Measurements from ENCODE around the gene NLE1.
"Not testable (repeated sequence)": the region's sequence is repeated elsewhere in the genome, so short reads cannot be mapped to it uniquely, and the experiment has no call there.

NLE1 gene

GRCh38 chr17:35141681-35142466 is at the start of gene NLE1:
NLE1 (minus strand) TSS chr17:35142303; CDS start chr17:35142275, 28 bp downstream.
- DNase-seq = peak; percentile 86 to 89

DNA sequence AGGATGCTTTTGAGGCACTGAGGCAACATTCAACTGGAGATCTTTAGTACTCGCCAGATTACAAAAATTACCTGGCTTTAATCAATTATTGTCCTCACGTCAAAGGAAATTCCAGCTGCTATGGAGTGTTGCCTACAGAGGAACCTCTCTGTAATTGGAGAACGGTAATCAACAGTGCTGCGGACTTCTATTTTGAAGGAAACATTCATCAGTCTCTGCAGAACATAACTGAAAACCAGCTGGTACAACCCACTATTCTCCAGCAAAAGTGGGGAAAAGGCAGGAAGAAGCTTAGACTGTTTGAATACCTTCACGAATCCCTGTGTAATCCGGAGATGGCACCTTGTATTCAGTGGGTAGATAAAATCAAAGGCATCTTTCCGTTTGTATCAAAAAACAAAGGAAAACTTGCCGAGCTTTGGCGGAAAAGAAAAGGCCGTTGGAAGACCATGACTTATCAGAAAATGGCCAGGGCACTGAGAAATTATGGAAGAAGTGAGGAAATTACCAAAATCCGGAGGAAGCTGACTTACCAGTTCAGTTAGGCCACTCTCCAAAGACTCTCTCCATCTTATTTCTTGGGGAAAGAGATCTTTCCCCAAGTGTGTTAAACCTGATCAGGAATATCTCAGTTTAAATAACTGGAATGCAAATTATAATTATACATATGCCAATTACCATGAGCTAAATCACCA is 49.0 kb upstream of the NLE1 start:
- no peak for DNase-seq

GRCh38 chr17:35189291-35189690 is 47.2 kb upstream of the NLE1 start:
- no peak for DNase-seq

GRCh38 chr17:35188111-35188510 is 46.0 kb upstream of the NLE1 start:
- no peak for DNase-seq

DNA sequence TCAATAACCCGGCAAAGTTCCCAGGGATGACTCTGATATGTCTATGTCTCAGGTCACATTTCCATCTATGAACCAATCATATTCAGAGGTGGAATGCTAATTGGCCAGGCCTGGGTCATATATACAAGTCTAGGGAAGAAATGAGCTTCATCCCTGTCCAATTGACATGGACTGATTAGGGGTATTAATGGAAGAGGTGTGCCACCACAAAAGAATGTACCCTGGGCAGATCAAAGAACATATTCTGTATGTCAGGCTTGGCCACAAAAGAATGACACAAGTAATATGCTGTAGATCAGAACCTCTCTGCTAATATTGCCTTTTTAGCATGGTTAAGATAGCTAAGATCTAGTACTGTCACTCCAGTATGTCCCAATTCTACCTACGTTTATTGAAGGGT is 45.4 kb upstream of the NLE1 start:
- DNase-seq = no peak

DNA sequence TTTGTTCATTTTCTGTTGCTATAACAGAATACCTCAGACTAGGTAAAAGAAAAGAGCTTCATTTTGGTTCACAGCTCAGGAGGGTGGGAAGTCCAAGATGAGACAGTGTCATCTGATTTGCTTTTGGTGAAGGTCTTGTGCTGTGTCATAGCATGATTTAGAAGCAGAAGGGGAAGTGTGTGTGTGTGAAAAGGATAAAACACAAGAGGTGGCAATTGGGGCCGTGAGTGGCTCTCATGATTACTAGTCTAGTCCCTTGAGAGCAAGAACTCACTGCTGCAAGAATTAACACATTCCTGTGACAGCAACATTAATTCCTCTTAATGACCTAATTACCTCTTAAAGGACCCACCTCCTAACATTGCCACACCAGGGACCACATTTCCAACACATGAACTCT is 43.7 kb upstream of the NLE1 start:
- DNase-seq = no peak

GRCh38 chr17:35184274-35184673 is 42.2 kb upstream of the NLE1 start:
- DNase-seq = no peak

DNA sequence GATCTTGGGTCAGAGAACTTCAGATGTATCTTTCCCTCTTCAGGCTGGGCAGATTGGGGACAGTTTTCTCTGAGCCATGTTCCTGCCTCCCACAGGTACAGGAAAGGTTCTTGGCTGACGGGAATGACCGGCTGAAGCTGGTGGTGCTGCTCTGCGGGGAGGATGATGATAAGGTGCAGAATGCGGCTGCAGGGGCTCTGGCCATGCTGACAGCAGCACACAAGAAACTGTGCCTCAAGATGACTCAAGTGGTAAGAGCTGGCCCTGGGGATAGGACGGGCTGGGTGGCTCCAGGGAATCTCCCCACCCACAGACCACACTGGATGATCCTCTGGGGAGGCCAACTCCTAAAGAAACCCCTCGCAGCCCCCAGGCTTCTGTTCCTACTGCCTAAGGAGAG is 41.2 kb upstream of the NLE1 start:
- no peak for DNase-seq

GRCh38 chr17:35179379-35179778 is 37.3 kb upstream of the NLE1 start:
- not testable (repeated sequence) for DNase-seq

- DNase-seq = no peak
Observed at GRCh38 chr17:35176897-35177296, 34.8 kb upstream of the NLE1 start.

DNA sequence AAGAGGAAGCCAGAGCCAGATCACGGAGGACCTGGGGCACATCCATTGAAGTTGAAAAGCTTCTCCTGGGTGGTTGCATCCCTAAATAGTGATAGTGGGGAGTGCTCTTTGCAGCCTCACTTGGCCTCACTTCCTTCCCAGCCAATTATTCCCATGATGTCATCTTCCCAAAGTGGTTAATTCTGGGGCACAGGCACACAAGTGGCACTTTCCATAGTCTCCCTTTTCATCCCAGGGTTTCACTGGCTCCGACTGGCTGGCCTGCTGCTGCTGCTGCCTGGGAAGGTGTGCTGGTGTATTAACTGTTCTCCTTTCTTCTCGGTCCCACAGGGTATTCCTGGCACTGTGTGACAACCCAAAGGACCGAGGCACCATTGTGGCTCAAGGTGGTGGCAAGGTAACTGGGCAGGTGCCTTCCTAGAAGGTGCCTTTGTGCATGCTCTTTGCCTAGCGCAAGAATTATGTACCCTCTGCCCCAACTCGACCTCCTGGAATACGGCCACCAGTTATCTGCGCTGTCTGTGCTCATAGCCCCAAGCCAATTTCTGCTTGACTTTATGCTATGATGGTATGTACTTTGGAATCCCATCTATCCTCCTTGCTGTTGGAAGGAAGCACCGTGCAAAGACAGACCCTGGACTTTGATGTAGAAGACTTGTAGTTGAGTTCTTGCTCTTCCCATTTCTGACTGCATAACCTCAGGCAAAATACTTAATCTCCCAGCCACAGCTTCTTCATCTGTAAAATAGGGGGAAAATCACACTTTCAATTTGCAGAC is 33.7 kb upstream of the NLE1 start:
- no peak for DNase-seq

DNA sequence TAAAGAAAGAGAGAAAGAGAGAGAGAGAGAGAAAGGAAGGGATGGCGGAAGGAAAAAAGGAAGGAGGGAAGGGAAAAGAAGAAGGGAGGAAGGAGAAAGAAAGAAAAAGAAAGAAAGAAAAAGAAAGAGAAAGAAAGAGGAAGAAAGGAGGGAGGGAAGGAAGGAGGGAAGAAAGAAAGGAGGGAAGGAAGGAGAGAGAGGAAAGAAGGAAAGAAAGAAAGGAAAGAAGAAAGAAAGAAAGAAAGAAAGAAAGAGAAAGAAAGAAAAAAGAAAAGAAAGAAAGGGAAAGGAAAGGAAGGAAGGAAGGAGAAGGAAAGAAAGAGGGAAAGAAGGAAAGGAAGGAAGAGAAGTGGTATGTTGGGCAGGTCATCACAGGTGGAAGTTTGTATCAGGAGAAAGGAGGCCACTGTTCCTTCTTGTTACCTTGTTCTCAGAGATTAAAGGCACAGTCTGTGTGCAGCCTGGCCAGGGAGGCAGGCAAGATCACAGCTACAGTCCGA is 32.8 kb upstream of the NLE1 start:
- DNase-seq = no peak

GRCh38 chr17:35172321-35172720 is 30.2 kb upstream of the NLE1 start:
- DNase-seq = not testable (repeated sequence)

- no peak for DNase-seq
Observed at GRCh38 chr17:35171834-35172233, 29.7 kb upstream of the NLE1 start.

DNA sequence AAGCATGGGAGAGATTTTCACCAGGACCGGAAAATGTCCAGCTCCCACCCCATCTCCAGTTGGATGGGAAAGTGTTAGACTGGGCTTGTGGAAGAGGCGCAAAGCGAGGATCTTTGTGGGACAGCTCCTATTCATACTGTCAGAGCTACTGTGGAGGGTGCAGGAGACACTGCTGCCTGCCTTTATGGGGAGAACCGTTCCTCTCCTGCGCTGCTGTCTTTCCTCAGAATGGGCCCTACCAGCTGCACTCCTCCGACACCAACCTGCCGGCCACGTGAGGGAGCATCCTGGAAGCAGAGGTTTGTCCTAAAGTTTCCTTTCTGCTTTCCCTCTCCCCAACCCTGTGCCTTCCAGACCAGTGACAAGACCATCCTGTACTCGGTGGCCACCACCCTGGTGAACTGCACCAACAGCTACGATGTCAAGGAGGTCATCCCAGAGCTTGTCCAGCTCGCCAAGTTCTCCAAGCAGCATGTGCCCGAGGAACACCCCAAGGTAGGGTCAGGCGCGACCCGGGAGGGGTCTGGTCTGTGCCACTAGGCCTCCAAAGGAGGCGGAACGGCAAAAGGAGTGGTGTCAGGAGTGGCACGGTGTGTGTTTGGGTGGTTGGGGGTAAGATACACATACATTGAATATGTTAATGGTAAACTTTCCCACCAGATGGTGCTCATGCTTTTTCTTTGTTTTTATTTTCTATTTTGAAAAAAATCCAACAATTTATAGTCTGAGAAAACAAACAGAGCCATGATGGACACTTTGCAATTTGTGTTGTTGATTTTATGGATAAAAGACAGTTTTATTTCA is 29.1 kb upstream of the NLE1 start:
- no peak for DNase-seq

DNA sequence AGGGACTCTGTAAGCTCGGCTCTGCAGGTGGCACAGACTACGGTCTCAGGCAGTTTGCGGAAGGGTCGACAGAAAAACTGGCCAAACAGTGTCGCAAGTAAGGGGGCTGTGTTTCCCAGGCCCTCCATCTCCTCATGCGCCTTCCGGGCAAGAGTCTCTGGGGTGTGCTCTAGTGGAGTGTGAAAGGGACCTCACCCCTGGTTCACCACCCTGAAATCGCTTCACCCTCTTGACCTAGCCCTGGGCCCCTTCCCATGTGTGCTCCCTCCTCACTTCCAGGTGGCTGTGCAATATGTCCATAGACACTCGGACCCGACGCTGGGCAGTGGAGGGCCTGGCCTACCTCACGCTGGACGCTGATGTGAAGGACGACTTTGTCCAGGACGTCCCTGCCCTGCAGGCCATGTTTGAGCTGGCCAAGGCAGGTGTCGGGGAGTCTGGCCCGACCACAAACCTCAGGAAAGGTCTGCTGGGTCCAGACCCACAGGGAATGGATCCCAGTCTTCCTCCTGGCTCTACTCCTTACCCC is 27.8 kb upstream of the NLE1 start:
- no peak for DNase-seq

GRCh38 chr17:35167666-35168065 is 25.6 kb upstream of the NLE1 start:
- DNase-seq = no peak

GRCh38 chr17:35167046-35167445 is 24.9 kb upstream of the NLE1 start:
- no peak for DNase-seq

DNA sequence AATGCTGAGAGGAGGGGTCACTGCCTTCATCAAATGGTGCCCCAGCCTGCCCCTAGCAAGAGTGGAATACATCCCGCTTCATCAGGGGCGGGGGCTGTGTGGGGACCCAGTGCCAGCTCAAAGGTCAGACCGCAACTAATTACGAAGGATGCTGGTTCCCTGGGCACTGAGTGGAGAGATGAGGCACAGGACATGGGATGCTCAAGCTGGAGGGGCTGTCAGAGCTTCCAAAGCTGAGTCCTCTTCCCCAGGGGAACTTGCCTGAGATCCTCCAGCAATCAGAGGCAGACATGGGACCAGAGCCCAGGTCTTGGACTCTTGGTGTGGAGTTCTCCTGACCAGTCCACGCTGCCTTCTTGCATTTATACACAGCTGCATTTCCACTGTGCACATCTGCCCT is 24.4 kb upstream of the NLE1 start:
- DNase-seq = no peak

DNA sequence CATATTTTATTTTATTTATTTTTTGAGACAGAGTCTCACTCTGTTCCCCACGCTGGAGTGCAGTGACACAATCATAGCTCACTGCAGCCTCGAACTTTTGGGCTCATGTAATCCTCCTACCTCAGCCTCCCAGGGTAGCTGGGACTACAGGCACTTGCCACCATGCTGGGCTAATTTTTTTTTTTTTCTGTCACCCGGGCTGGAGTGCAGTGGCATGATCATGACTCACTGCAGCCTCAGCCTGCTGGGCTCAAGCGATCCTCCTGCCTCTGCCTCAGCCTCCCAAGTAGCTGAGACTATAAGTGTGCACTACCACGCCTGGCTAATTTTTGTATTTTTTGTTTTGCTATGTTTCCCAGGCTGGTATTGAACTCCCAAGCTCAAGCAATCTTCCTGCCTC is 22.6 kb upstream of the NLE1 start:
- no peak for DNase-seq

GRCh38 chr17:35163886-35164285 is 21.8 kb upstream of the NLE1 start:
- no peak for DNase-seq

DNA sequence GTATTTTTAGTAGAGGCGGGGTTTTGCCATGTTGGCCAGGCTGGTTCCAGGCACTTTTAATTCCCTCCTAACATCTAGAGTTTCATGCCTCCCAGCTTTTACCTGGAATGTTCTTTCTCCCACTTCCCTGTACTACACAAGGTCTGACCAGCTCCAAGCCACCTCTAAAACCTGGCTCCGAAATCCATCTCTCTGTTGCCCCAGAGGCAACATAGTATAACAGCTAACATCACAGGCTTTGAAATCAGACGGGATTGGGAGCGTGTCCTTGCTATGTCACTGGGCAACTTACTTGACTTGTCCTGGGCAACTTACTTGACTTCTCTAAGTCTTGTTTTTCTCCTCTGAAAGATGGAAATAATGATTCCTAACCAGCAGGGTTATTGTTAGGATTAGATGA is 20.7 kb upstream of the NLE1 start:
- no peak for DNase-seq

Data from stimulated activated CD4-positive, alpha-beta T cell treated with anti-CD3 and anti-CD28 coated beads, Interleukin-4, amount 100 ng/mL, for 4 hours (primary cell).